GM19397 (cell line): ENCODE measurements around the gene XPNPEP3.
"Not testable (repeated sequence)": the region's sequence is repeated elsewhere in the genome, so short reads cannot be mapped to it uniquely, and the experiment has no call there.

ENCODE experiments used
- ATAC-seq: cut with Tn5 transposase; IDR thresholded peaks from one replicate; pipeline ENCODE4 v1.9.1; 2021; ENCODE audit warnings: mild to moderate bottlenecking, moderate library complexity; ENCODE audit not compliant: unreplicated experiment

The XPNPEP3 gene

DNA sequence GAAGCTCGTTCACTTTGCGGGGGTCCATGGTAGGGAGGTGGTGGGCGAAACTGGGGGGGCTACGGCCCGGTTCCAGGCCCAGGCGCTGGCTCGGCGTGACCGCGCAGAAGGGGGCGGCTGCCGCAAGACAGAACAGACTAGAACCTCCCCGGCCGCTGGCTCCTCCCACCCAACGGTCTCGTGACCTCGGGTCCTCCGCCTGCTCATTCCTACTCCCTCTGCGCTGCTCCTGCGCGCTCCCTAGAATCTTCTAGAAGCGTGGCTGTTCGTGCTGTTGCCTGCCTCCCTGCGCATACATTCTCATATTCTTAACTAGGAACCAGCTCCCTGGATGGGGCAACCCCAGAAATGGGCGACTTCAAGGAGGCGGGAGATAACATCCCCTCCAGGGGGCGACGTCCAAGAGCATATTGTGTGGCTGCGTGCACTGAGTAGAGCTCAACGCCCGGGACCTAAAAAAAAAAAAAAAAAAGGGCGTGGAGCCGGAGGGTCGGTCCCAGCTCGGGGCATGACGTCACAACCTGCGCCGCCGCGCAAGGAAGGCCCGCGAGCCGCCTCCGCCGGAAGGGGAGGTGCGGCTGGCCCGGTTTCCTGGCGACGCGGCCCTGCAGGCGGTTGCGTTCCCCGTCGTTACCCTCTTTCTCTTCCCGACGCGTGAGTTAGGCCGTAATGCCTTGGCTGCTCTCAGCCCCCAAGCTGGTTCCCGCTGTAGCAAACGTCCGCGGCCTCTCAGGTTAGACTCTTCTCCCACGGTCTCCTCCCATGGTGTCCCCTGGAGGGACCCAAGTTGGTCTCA, at the start of gene XPNPEP3, which contains the start of gene ST13:
Gene XPNPEP3 (plus strand): TSS at position 636 of the 796 bp plus-strand sequence. CDS start 34 bp downstream, at position 670.
Gene ST13 (minus strand): TSS at position 127 of the 796 bp plus-strand sequence. CDS start 99 bp downstream, at position 28.
- ATAC-seq: peak; percentile 93

DNA sequence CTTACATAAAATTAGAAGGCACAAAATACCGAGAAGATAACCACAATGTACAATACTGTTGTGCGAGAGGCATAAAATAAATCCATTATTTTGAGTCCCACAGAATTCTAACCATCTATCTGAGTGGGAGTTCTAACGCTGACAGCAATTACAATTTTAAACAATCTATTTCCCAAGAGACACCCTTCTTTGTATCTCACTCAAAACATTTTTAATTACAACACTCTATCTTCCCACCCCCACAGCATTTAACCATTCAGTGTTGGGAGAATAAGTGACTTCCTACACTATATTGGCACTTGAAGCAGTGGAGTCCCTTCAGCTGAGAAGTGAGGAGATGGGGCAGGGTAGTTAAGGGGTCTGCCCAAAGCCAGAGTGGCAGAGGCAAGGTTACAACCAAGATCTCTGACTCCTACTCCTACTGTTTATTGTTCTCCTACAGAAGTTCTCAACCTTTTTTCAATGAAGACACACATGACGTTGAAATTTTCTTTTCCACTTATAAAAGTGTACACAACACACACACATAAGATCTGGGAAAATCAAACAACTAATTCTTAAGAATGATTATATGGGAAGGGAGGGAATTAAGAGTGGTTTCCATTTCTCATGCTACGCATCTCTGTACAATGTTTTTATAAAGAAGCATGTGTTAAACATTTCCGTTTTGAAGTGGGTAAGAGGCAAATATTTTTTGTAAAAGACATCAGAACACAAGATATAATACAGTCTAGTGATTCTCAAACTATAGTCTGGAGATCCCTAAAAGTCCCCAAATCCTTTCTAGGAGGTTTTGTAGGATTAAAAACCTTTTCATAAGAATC, 48.7 kb upstream of the XPNPEP3 start:
- ATAC-seq: no peak

DNA sequence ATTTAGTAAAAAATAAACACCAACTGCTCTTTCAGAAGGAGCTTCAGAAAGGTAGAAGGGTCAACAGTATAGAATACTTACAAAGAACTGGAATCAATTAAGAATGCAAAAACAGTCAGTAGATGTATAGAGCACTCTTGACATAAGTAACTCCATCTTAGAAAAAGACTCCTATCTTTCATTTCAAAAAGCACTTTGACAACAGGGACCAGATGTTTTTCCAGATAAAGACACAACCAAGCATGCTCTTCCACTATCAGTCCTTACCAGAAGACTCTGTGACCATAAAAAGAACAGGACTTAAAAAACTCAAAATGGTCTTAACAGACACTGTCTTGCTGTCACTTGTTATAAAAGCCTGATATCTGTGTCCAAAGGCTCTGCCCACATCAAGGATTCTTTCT, 43.0 kb upstream of the XPNPEP3 start:
- ATAC-seq: no peak

- no peak for ATAC-seq
Observed at GRCh38 chr22:40817737-40818136, 39.2 kb upstream of the XPNPEP3 start.

GRCh38 chr22:40818192-40818746, 38.7 kb upstream of the XPNPEP3 start:
- ATAC-seq: no peak

DNA sequence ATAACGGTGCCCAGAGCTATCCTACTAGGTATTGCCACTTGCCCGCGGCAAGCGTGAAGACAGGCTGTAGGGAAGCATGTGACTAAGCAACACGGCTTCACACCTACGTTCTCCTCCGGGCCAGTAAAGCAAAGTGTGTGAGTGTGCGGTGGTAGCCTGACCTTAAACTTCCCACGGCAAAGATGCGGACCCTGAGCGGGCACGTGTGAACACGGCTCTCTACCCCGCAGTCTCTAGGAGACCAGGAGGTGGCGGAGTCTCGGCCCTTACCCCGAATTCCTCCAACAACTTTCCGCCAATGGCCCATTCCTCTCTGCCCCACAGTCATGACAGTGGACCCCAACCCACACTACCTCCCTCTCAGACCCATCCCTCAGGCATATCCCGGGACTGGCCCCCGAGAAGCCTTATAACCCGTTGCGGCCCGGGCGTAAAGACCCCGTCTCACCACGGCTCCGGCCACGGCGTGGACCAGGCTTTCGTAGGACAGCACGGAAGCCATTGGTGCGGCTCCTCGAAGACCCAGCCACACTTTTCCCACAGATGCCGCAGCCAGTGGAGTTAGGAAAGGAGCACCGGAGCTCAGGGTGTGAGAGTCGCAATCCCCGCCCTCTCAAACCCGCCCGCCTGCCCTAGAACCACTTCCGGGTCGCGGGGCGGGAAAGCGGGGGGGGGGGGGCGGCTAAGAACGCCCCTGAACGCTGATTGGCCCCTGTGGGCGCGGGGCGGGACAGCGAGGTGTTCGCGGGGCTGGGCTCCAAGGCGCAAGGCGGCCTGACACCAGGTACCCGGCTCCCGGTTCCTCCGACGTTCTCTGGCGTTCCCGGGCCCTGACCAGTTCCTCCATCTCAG, 38.0 kb upstream of the XPNPEP3 start, which contains the start of gene SLC25A17:
Gene SLC25A17 (minus strand): TSS at position 600 of the 852 bp plus-strand sequence. CDS start 98 bp downstream, at position 502.
- peak; percentile 64 for ATAC-seq

DNA sequence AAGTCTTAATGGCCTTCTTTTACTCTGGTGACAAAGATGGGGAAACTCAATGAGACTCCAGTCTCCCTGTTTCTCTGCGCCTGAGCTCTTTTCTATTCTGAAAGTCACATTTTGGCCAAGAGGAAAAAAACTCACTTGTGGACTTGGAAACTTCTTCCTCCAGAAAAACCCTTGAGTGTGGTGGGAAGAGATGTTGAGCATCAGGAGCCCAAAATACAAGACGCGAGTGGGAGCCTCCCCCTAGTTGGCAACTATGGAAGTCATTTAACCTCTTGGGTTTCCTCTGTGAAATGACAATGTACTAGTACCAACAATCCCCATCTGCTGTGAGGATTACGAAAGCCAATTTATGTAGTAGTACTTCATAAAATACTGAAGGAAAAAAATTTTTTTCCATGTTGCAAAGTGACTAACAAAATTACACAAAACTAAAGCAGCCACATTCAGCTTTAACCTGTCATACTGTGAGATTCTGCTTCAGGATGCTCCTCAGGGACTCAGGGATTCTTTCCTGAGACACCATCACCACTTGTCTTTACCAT, 37.3 kb upstream of the XPNPEP3 start:
- ATAC-seq: no peak

- ATAC-seq: no peak
Observed at GRCh38 chr22:40823426-40823825, 33.5 kb upstream of the XPNPEP3 start.

DNA sequence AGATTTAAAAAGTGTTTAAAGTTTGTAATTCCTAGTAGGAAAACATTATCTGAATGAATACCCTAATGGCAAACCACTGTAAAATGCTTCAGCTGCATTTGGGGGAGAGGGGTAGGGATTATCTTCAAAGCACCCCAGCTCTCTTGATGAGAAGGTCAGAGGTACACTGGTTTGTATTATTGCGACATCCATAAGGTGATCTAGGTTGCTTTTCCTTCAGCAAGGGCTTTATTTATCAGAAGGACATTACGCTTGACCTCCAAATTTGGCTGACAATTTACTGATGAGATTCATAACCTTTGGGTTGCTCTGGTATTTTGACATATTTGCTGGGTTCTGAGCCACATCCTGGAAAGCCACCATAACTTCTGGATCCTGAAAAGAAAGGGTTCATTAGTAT, 30.7 kb upstream of the XPNPEP3 start:
- ATAC-seq: not testable (repeated sequence)

DNA sequence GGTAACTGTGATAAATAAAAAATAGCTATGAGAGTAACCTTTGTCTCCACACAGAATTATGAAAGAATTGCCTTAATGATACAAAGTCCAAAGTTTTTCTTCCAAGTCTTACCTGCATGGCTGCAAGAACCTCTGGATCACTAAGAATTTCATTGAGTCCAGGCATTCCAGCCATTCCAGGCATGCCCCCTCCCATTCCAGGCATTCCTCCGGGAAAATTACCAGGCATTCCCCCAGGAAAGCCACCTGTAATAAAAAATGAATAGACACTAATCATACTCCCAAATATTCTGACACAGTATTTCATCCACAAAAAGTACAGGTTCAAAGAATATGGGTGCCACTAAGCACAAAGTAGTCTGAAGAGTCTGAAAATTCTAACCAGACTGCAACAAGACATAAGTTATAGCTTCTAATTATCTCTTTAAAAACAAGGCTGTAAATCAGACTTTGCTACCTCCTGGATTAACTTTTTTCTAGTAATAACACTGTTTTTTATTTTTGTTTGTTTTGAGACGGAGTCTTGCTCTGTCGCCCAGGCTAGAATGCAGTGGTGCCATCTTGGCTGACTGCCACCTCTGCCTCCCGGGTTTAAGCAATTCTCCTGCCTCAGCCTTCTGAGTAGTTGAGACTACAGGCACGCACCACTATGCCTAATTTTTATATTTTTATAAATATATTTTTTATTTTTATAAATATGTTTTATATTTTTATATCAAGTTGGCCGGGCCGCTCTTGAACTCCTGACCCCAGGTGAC, 29.8 kb upstream of the XPNPEP3 start:
- ATAC-seq: no peak

DNA sequence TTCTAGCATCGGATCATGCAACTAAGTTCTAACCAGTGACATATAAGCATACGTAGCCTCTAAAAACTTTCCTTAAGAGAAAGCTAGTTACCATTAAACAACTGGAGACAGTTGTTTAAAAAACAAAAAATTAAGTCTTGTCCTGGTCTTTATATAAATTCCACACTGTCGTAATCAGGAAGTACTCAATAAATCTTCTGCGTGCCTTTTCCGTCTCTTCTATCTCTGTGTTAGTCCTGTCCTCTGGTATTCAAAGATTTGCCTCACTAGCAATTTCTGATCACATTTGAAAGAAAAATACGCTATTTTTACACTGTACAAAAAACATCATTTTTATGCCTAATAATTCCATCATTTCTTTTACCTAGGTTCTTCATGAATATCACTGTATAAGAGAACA, 27.8 kb upstream of the XPNPEP3 start:
- no peak for ATAC-seq

DNA sequence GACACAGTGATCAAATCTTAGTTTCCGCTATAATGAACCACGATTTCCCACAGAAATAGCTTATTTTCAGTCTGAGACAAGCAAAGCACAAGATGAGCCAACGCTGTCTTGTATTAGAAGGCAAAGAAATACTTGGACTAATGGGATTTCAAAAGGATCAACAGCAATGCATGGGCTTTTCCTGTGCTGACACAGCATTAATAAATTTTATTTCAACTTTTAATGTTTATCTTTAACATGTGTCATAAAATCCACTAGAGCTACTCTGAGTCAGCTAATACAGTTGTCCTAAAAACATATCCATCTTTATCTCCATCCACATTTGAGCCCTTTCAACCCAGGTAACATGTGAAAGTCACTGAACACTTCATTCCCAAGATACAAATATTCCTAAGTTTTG, 22.3 kb upstream of the XPNPEP3 start:
- no peak for ATAC-seq

GRCh38 chr22:40838486-40838885, 18.5 kb upstream of the XPNPEP3 start:
- ATAC-seq: no peak

DNA sequence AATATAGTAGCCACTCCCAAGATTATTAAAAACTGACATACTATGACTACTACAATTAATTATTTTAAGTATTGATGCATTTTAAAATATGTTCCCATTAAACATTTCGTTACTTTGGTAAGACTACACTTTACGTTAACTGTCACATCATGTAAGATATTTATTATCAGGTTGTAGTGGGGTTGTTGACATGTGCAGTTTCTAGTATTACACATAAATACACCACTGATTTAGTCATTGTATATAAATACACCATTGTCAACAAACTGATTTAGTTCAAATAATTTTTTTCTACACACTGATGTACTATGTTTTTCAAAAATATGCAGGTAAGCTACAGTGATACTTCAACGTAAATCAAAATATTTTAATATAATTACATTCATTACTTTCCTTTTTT, 12.0 kb upstream of the XPNPEP3 start:
- no peak for ATAC-seq

GRCh38 chr22:40845816-40846215, 11.1 kb upstream of the XPNPEP3 start:
- not testable (repeated sequence) for ATAC-seq

DNA sequence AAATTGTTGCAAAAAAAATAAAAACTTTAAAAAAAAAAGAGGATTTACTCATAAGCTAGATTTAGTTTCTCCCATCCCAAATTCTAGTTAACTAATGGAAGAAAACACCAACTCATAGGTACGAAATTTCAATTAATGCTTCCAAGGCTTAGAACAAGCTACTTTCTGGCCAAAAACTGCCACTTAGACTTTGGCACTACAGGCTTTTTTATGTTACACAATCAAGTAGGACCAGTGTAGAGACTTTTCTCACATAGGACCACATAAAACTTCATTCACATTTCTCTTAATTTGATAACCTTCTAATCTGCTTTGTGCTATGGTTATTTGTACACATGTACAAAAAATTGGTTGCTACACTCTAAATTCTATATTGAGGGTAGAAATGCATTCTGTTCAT, 3.6 kb upstream of the XPNPEP3 start:
- no peak for ATAC-seq

GRCh38 chr22:40853961-40854360, 3.0 kb upstream of the XPNPEP3 start:
- ATAC-seq: no peak

- no peak for ATAC-seq
Observed at GRCh38 chr22:40855071-40855978, 1.6 kb upstream of the XPNPEP3 start.
